Measurements from ENCODE around the gene KLHL35.

The KLHL35 gene

DNA sequence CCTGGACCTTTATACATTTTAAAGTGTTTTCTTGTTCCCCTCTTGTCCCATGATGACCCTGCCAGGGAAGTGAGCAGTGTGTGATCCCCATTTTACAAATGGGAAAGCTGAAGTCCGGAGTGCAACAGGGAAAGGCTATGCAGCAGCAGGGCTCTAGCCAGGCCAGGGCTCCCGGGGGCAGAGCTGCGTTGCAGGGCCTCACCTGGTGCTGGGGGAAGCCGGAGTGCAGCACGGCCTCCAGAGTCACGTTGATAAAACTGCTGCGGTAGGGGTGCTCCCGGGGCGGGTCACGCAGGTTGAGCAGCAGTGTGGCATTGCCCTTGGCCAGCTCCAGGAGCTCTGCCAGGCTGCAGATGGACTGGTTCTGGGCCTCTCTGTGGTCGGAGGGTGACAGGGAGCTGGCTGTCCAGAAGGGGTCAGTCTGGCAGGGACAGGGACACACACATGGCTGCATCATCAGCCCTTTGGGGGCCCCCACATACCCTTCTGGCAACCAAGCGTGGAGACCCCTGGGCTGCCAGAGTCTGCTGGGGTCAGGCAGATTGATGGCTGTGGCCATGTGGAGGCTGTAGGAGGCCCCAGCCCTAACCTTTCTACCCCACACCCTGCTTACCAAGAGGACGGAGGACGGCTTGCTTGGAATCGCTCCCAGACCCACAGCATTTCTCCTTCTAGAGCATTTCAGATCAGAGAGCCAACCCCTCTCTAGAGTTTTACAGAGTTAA is 9.3 kb upstream of the KLHL35 start:
- DNase-seq (ENCODE audit: low read depth, low spot score): no peak

DNA sequence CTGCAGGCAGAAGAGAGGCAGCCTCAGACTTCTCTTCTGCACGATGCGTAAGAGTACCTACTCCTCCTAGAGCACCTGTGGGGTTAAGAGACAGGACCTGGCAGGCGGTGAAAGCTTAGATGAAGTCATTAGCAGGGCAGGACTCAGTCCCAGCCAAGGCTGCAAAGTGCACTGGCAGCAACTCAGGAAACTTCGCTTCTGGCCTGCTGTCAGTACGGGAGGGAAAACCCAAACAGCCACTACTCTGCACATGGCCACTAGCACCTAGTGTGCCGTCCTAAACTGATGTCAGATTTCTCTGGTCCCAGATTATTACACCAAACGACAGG is 8.8 kb upstream of the KLHL35 start:
- DNase-seq (ENCODE audit: low read depth, low spot score): no peak

- DNase-seq (ENCODE audit: low read depth, low spot score): no peak
Observed at GRCh38 chr11:75440960-75441803, 8.2 kb upstream of the KLHL35 start.

DNA sequence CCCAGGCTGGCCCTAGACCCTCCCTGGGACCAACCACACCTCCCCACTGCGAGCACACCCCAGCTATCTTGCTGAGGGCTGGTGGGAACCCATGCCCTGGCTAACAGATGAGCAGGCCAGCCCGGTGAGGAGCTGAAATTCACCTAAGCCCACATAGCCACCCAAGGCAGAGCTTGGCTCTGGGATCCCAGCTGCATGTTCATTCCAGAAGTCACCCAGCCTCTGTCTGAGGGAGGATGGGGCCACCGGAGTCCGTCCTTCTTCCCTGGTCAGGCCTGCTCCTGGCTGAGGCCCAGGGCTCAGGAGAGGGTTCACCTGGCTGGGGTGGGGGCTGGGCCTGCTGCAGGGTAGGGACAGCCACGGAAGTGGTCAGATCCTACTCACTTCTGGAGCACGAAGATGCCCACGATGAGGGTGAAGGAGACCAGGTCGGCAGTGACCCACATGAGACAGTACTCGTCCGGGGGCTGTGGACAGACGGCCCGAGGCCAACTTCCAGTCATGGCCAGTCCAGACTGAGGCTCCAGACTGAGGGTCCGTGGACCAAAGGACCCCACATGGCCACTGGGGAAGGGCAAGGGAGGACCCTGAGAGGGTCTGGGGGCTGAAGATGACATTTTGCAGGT is 6.6 kb upstream of the KLHL35 start:
- DNase-seq (ENCODE audit: low read depth, low spot score): no peak

- no peak for DNase-seq (ENCODE audit: low read depth, low spot score)
Observed at GRCh38 chr11:75439026-75439425, 6.0 kb upstream of the KLHL35 start.

DNA sequence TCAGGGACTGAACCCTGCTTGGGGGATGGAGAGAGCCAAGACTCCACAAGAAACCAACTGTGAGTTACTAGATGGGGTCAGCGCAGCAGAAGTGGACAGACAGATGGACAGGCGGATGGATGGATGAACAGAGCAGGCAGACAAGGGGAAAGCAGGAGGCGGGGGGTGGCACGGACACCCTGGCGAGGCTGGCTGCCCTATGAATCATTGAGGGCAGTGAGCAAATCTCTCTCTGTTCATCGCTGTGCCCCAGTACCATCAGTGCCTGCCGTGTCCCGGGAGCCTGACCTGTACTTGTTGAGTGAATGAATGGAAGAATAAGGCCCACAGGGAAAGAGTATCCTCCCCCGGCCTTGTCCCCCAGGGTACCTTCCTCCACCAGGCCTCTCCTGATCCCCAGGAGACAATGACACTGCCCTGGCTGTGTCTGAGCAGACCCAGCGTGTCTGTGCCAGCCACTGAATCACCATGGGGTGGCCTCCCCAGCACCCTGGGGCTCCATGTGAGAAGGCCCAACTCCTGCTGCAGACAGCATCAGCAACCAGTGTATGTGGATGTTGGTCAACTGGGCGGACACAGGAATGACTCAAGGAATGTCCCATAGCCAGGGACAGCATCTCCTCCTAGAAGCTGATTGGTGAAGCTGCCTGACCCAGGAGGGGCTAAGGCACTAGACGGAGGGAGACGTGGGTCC is 5.1 kb upstream of the KLHL35 start:
- no peak for DNase-seq (ENCODE audit: low read depth, low spot score)

GRCh38 chr11:75436806-75437205 is 3.8 kb upstream of the KLHL35 start:
- DNase-seq (ENCODE audit: low read depth, low spot score): no peak

DNA sequence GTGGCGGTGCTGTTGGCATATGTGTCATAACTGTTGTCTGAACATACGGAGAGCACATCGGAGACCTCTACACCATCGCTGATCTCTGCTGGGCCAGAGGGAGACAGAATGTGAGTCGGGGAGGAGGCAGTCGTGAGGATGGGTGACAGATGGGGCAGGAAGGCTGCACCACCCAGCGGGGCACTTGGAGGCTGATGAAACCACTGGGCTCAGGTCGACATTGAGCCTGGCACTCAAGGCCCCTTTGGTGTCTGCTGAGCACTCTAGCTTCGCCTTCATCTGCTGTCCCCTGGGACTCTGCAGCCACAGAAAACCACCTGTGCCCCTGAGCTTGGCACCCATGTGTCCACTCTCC is 2.5 kb upstream of the KLHL35 start:
- no peak for DNase-seq (ENCODE audit: low read depth, low spot score)

- no peak for DNase-seq (ENCODE audit: low read depth, low spot score)
Observed at GRCh38 chr11:75434886-75435570, 2.0 kb upstream of the KLHL35 start.

DNA sequence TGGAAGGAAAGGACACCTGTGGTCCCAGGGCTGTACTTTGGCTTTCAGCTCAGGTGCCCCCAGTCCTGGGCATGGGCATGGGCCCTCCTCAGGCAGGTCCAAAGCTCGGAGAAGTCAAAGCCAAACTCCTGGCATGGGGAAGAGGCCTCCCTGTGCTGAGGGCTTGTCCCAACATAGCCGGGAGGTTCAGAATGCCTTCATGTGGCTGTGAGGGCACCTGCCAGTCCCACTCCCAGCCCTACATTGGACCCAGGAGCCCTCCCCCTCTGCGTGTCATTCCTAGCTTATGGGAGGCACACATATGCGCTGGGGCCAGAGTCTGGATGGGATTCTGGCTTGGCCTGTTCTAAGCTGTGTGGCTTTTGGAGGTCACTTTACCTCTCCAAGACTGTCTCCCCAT is 1.0 kb upstream of the KLHL35 start:
- DNase-seq (ENCODE audit: low read depth, low spot score): no peak

DNA sequence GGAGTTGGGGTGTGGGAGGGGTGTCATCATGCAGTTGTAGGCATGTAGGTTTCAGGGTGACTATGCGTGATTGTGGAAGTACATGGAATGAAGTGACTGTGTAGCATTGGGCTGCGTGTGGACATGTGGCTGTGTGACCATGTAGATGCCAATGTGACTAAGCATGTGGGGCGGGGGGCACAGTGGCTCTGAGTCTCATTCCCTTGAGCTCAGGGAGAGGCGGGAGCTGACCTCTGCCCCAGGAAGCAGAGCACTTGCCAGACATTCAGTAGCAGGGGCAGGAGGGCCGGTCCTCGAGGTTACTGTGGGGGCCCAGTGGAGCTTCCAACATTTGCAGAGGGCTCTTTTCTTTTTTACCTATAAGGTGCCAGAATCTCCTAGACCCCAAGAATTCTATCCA is 440 bp upstream of the KLHL35 start:
- DNase-seq (ENCODE audit: low read depth, low spot score): no peak

GRCh38 chr11:75431533-75432525 is 1.2 kb downstream of the KLHL35 start:
- DNase-seq (ENCODE audit: low read depth, low spot score): no peak

GRCh38 chr11:75430714-75431532 is 2.1 kb downstream of the KLHL35 start:
- no peak for DNase-seq (ENCODE audit: low read depth, low spot score)

GRCh38 chr11:75429902-75430713 is 2.9 kb downstream of the KLHL35 start:
- DNase-seq (ENCODE audit: low read depth, low spot score): no peak

DNA sequence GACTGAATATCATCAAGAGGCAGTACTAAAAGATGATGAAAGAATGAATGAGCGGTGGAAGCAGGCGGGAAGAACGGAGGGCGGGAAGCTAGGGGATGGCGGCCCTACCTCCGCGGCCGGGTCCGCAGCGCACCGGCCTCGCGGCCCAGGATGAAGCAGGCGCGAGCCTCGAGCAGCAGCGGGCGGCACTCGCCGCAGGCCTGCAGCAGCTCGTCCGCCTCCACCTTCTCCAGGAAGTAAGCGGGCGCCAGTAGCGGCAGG is 3.4 kb downstream of the KLHL35 start:
- DNase-seq (ENCODE audit: low read depth, low spot score): no peak

DNA sequence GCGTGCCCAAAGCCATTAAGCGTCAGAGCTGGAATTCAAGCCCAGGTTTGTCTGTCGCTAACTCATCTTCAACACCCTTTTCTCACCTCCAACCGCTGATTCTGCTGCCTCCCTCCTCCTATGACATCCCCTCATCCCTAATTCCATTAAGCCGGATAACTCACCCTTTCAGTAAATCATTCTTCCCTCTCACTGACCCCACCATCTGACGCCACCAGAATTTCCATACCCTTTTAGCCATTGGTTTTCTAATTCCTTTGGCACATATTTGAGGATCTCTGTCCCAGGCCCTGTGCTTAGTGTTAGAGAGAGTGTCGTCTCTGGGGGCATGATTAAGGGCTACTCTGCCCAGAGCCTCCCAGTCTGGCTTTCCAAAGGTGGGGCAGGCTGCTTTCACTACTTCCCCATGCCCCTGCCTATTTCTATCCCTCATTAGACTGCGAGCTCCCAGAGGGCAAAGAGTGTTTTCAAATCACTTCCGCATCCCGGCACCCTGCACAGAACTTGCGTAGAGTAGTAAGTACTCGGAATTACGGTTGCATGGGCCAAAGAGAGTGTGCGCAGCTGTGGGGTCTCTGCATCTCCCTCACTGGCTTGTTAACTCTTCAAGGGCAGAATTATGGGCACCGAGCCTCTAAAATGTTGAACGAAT is 3.9 kb downstream of the KLHL35 start:
- DNase-seq (ENCODE audit: low read depth, low spot score): no peak

- DNase-seq (ENCODE audit: low read depth, low spot score): no peak
Observed at GRCh38 chr11:75428281-75428724, 4.7 kb downstream of the KLHL35 start.

DNA sequence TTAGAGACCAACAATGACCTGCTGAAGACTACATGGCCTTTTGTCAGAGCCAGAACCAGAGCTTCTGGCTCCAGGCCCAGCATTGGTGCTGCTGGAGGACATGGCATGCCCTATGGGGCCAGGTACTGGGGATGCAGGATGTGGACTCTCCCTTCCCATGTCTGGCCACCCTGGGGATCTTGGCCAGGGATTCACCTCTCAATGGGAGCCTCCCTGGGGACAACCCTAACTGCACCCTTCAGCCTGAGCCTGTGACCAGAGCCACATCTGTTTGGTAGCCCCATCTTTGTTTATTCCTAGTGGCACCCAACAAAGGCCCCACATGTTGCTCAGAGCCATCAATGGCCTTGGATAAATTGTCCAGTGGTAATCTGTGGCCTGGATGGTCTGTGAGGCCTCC is 5.8 kb downstream of the KLHL35 start:
- DNase-seq (ENCODE audit: low read depth, low spot score): no peak

DNA sequence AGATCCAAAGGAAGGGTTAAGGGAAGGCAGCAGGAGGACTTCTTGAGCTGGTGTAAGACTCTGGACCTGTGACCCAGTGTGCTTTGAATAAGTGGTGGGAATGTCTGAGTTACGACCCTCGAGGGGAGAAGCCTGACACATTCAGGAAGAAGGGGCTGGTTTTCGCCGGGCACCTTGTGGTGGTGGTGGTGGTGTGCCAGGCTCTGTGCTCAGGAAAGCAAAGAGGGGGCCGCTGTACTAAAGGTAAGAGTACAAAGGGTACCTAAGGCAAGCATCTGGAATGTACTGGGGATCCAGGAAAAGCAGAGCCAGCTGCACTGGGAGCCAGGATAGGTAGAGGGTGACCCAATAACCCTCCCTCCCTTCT is 6.3 kb downstream of the KLHL35 start:
- DNase-seq (ENCODE audit: low read depth, low spot score): no peak
